Measurements from ENCODE around the gene FARP2.

The FARP2 gene

DNA sequence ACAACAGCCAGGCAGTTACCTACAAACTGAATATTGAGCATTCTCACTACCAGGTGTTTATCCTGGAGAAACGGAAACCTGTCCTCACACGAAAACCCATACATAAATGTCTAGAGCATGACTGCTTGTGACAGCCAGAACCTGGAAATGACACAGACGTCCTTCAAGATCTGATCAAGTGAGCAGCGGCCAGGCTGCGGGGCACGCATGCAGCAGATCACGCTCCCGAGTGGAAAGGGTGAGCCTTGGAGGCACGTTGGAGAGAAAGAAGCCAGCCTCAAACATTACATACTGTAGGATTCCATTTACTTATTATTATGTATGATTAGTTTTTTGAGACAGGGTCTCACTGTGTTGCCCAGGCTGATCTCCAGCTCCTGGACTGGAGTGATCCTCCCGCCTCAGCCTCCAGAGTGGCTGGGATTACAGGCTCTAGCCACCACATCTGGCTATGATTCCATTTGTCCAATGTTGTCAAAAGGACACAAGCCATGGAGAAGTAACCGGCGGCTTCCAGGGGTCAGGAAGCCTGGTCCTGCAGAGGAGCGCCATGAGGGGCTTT lies 175.2 kb downstream of the FARP2 start:
- Histone ChIP-seq H3K4me3 (IDR thresholded peaks at IDR 0.05; ENCODE audit: insufficient read depth, low read depth, low read length) (no peak overlapping the region), H4K20me1 (ENCODE audit: insufficient read depth) (no peaks in the 10 kb centered on the region), H3K27ac (no peak overlapping the region), H2AFZ (ENCODE audit: low read depth) (no peak overlapping the region), H3K79me2 (ENCODE audit: insufficient read depth, low read depth) (no peaks in the 10 kb centered on the region), H3K4me2 (no peak overlapping the region), H3K4me1 (ENCODE audit: low read depth, poor library complexity, severe bottlenecking) (no peaks in the 10 kb centered on the region), H3K27me3 (ENCODE audit: insufficient read depth, low read depth) (no peaks in the 10 kb centered on the region), H3K36me3 (ENCODE audit: insufficient read depth) (no peaks in the 10 kb centered on the region), H3K9ac (no peak overlapping the region)
- TF ChIP-seq, protein P1, sequence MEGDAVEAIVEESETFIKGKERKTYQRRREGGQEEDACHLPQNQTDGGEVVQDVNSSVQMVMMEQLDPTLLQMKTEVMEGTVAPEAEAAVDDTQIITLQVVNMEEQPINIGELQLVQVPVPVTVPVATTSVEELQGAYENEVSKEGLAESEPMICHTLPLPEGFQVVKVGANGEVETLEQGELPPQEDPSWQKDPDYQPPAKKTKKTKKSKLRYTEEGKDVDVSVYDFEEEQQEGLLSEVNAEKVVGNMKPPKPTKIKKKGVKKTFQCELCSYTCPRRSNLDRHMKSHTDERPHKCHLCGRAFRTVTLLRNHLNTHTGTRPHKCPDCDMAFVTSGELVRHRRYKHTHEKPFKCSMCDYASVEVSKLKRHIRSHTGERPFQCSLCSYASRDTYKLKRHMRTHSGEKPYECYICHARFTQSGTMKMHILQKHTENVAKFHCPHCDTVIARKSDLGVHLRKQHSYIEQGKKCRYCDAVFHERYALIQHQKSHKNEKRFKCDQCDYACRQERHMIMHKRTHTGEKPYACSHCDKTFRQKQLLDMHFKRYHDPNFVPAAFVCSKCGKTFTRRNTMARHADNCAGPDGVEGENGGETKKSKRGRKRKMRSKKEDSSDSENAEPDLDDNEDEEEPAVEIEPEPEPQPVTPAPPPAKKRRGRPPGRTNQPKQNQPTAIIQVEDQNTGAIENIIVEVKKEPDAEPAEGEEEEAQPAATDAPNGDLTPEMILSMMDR (conservative IDR thresholded peaks at IDR 0.05; ENCODE audit: low read depth, low read length): no peak

DNA sequence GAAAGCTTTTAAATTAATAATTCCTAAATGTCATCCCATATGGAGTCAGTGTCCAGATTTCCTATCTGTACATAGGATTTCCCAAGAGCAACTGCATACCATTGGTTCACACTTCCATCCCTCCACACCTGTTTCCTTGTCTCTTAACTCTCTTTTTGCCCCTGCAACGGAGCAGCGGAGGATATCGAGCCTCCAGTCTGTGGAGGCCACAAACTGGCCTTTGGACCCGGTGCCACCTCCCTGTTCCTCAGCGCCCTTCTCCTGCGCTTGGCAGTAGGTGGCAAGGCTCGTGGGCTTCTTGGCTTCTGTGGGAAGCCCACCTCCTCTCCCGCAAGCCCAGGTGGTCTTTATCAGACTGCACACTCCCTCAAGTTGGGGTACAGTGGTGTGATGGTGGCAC lies 176.1 kb downstream of the FARP2 start:
- H4K20me1 ChIP-seq (ENCODE audit: insufficient read depth): no peaks in the 10 kb centered on the region
- no peaks in the 10 kb centered on the region for H3K36me3 ChIP-seq (ENCODE audit: insufficient read depth)
- H3K4me2 ChIP-seq: no peak overlapping the region
- no peaks in the 10 kb centered on the region for H3K27me3 ChIP-seq (ENCODE audit: insufficient read depth, low read depth)
- no peak overlapping the region for H3K27ac ChIP-seq
- H3K9ac ChIP-seq: no peak overlapping the region
- H3K4me1 ChIP-seq (ENCODE audit: low read depth, poor library complexity, severe bottlenecking): no peaks in the 10 kb centered on the region
- no peak overlapping the region for H2AFZ ChIP-seq (ENCODE audit: low read depth)
- no peaks in the 10 kb centered on the region for H3K79me2 ChIP-seq (ENCODE audit: insufficient read depth, low read depth)
- TF ChIP-seq, protein P1 (conservative IDR thresholded peaks at IDR 0.05; ENCODE audit: low read depth, low read length): no peak
- no peak overlapping the region for H3K4me3 ChIP-seq (IDR thresholded peaks at IDR 0.05; ENCODE audit: insufficient read depth, low read depth, low read length)

DNA sequence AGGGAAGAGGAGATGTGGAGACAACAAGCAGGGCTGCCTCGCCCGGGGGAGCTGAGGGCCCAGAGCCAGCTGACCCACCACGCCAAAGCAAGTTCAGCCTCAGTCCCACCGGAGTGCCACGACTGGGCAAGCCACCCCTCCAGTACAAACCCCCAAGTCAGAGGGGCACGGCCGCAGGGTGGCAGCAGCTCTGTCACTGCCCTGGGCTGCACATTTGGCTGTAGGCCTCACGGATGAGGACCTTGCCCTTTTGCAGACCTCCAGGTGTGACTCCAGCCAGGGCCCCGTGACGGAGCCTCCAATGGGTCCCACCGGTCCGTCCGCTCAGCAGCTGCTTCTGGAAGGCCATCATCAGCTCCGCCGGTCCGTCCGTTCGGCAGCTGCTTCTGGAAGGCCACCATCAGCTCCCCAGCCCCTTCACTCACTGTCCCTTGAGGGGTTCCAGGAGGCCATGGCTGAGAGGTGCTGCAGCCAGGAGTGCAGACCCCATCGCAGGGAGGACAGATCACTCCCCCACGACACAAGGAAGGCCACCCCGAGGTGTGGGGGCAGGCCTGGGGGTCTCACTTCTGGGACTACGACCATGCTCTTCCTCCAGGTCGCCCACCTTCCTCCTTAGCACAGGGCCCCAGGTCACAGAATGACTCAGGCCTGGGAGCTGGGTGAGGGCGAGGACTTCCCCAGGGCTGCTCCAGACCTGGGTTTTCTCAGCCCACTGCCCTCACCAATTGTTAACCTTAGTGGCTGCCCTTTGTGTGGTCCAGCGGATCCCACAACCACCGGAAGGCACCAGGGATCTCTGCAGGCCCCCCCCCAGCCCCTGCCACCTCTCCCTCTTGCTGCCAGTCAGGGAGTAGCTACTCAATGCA lies 176.9 kb downstream of the FARP2 start:
- no peak overlapping the region for H3K4me3 ChIP-seq (IDR thresholded peaks at IDR 0.05; ENCODE audit: insufficient read depth, low read depth, low read length)
- TF ChIP-seq, protein P1 (conservative IDR thresholded peaks at IDR 0.05; ENCODE audit: low read depth, low read length): no peak

DNA sequence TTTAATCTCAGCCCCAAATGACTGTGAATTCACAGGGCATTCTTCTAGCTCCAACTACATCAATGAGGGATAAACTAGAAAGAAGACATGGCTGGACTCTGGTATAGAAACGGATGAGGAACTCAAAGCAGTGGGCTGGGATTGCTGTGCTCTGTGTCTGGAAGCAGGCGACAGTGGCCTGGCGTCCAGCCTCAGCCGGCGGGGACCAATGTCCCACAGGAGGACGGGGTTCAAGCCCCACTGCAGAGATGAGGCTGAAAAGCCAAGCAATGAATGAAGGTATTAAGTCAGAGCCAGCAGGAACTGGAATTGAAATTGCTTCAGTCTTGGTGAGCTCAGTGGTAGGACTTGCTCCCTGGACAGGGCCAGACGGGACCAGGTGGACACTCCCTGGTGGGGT lies 178.2 kb downstream of the FARP2 start:
- Histone ChIP-seq H3K79me2 (ENCODE audit: insufficient read depth, low read depth) (no peaks in the 10 kb centered on the region), H3K4me3 (IDR thresholded peaks at IDR 0.05; ENCODE audit: insufficient read depth, low read depth, low read length) (no peak overlapping the region), H3K27me3 (ENCODE audit: insufficient read depth, low read depth) (no peaks in the 10 kb centered on the region), H3K27ac (no peak overlapping the region), H3K4me1 (ENCODE audit: low read depth, poor library complexity, severe bottlenecking) (no peaks in the 10 kb centered on the region), H3K9ac (no peak overlapping the region), H2AFZ (ENCODE audit: low read depth) (no peak overlapping the region), H3K36me3 (ENCODE audit: insufficient read depth) (no peaks in the 10 kb centered on the region), H3K4me2 (no peak overlapping the region), H4K20me1 (ENCODE audit: insufficient read depth) (no peaks in the 10 kb centered on the region)
- TF ChIP-seq, protein P1 (conservative IDR thresholded peaks at IDR 0.05; ENCODE audit: low read depth, low read length): no peak

More for the DNA sequence above, 176.9 kb downstream of the FARP2 start:
- Histone ChIP-seq H3K4me1 (ENCODE audit: low read depth, poor library complexity, severe bottlenecking) (no peaks in the 10 kb centered on the region), H3K79me2 (ENCODE audit: insufficient read depth, low read depth) (no peaks in the 10 kb centered on the region), H2AFZ (ENCODE audit: low read depth) (no peak overlapping the region), H3K4me2 (no peak overlapping the region), H4K20me1 (ENCODE audit: insufficient read depth) (no peaks in the 10 kb centered on the region), H3K27me3 (ENCODE audit: insufficient read depth, low read depth) (no peaks in the 10 kb centered on the region), H3K9ac (no peak overlapping the region), H3K27ac (no peak overlapping the region), H3K36me3 (ENCODE audit: insufficient read depth) (no peaks in the 10 kb centered on the region)
